ENCODE data around the gene FHL2.

Gene FHL2

DNA sequence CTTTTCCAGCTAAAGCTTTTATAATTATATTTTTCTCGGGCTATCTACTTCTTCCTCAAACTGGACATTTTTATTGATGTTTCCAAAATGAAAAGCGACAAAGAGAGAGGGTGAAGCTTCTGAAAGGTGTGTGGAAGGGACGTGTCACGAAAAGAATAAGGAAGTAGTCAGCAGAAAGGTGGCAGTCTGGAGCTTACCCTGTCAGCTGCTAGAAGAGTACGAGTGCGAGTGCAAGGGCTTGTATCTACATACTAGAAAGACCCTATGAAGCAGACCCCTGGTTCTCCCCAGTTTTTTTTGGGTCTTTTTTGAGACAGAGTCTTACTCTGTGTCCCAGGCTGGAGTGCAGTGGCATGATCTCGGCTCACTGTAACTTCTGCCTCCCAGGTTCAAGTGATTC lies 14.6 kb downstream of the FHL2 start:
- H3K27ac ChIP-seq = no peak overlapping the region
- no peak overlapping the region for H3K4me3 ChIP-seq

- H3K27ac ChIP-seq = no peak overlapping the region
Measured at GRCh38 chr2:105383432-105384166, 15.3 kb downstream of the FHL2 start.

DNA sequence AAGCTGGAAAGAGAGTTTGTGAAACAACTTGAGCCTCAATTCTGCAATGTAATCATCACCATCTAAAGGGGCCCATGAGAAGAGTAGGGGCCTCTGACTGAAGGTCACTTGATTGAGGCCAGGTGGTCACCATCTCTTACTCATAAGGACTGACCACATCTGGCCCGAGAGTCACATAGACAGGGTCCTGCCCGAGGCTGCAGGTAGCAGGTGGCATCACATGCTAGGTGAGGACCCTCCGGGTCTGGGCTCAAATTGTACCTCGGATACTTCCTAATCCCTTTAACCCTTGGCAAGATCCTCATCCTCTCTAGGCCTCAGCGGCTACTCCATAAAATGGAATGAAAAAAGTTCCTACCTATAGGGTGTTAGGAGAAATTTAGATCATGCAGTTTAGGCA lies 16.7 kb downstream of the FHL2 start:
- H3K27ac ChIP-seq = no peak overlapping the region

More at GRCh38 chr2:105383432-105384166, 15.3 kb downstream of the FHL2 start:
- H3K4me3 ChIP-seq = no peak overlapping the region

GRCh38 chr2:105381101-105381668 lies 17.7 kb downstream of the FHL2 start:
- Histone ChIP-seq H3K27ac (peak overlapping the region in 6 of 21 experiments; percentile 7 to 66 (median 24)), H3K4me3 (no peak overlapping the region)

More for the DNA sequence above, 16.7 kb downstream of the FHL2 start:
- no peak overlapping the region for H3K4me3 ChIP-seq

DNA sequence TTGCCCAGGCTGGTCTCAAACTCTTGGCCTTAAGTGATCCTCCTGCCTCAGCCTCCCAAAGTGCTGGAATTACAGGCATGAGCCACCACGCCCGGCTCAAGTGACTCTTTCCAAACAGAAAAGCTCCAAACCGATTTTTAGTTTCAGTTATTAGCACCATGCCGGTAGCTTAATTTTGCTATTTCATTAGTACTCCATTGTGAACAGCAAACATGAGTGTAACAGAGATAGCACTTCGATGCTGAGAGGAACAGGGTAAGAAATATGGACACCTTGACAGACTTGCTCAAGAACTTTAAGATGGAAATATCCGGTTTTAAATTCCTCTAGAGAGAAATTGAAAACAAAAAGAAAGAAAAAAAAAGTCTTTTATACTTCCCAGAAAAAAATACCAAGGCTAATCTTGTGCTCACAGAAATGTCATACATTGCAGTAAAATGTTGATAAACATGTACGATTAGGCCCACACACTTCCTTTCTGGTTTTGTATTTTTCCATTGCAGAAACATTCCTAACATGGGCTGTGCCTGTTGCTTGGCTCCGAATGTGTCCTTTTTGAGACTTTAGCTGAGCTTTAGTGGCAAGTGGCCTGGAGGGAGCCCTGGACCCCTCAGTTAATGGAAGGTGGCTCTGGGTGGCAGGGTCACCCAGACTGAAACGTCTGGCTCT lies 18.3 kb downstream of the FHL2 start:
- Histone ChIP-seq H3K4me3 (no peak overlapping the region), H3K27ac (peak overlapping the region in 12 of 21 experiments; percentile 5 to 66 (median 16))

DNA sequence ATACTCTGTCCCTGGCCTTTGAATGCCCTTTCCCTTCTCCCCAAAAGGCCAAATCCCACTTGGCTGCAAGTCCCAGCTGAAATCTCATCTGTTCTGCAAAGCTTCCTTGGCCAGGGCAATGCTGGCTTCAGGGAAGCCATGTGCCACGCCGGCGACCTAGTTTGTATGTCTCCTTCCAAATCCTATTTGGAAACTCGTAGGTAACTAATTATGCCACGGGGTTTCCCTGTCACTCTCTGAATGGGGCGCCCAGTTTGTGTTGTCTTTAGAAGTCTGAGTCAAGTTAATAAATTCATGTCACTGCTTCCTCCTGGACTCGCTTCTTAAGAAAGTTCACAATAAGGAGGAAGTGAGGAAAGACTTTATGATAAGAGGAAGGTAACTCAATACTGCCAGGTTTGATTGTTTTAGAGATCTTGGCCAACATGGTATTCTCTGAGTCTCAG lies 19.1 kb downstream of the FHL2 start:
- peak overlapping the region in 7 of 21 experiments; percentile 8 to 66 (median 51) for H3K27ac ChIP-seq
- H3K4me3 ChIP-seq = no peak overlapping the region

DNA sequence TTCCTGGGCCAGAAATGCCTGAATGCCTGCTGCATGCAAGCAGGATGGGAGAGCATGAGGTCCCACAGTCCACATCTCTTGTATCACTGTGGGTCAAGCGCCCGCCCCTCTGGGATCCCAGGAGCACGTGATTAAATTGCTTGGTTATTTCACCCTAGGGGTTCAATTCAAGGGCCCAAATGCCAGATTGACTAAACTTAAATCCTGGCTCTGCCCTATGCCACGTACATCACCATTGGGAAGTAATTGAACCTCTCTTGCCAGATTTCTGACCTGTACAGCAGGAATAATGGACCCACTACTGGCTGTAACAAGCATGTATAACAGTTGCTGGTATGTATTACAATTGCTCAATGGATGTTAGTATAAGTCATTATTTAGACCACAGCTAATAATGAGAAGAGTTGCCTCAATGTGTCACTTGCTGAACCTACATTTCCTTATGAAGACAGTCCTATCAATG lies 19.9 kb downstream of the FHL2 start:
- no peak overlapping the region for H3K4me3 ChIP-seq
- H3K27ac ChIP-seq = no peak overlapping the region

- H3K4me3 ChIP-seq = no peak overlapping the region
- no peak overlapping the region for H3K27ac ChIP-seq
Measured at GRCh38 chr2:105378276-105378840, 20.5 kb downstream of the FHL2 start.

DNA sequence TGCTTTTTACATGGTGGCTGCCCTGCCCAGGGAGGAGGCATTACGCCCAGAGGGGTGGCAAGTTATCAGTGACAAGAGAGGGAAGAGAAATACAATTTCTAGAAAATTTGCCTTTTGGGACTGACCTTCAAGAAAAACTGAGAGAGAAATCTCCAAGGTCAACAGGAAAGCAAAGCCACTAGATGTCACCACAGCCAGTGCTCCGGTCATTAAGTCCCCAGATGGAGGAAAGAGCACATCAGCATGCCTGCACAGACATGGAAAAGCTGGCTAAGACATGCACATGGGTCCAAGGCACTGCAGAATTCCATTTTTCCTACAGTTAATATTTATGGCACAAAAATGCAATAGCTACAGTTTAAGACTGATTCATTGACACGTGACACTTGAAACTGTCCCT lies 21.0 kb downstream of the FHL2 start:
- Histone ChIP-seq H3K27ac (no peak overlapping the region), H3K4me3 (no peak overlapping the region)

GRCh38 chr2:105376789-105377240 lies 22.0 kb downstream of the FHL2 start:
- Histone ChIP-seq H3K4me3 (no peak overlapping the region), H3K27ac (peak overlapping the region in 2 of 21 experiments; percentile 26 to 36)

- Histone ChIP-seq H3K4me3 (no peak overlapping the region), H3K27ac (peak overlapping the region in 3 of 21 experiments; percentile 32 to 53 (median 51))
Measured at GRCh38 chr2:105376010-105376409, 22.8 kb downstream of the FHL2 start.

- Histone ChIP-seq H3K27ac (peak overlapping the region in 10 of 21 experiments; percentile 7 to 89 (median 66)), H3K4me3 (no peak overlapping the region)
Measured at GRCh38 chr2:105375001-105375561, 23.8 kb downstream of the FHL2 start.

DNA sequence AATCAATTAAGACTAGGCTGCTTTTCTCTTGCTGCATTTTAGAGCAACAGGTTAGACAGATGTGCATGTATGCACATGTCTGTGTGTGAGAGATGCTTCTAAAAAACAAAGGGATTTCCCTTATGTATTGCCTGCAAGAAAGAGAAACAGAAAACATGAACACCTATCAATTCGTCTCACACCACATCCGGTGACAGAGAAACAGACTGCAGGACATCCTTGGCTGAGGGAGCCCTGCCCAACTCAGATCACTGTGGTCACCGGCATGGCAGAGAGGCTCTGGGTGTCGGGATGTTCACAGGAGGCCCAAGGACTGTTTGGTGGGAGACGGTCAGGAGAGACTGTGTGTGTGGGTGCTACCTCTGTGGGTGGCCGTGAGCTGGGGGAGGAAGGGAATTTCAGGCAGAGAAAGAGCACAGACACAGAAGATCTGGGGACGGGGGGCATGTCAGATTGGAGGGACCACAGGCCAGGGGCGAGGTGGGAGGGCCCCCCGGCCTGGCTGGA lies 24.9 kb downstream of the FHL2 start:
- peak overlapping the region in 1 of 7 experiments; percentile 3 for H3K4me3 ChIP-seq
- H3K27ac ChIP-seq = peak overlapping the region in 18 of 21 experiments; percentile 0 to 89 (median 64)

DNA sequence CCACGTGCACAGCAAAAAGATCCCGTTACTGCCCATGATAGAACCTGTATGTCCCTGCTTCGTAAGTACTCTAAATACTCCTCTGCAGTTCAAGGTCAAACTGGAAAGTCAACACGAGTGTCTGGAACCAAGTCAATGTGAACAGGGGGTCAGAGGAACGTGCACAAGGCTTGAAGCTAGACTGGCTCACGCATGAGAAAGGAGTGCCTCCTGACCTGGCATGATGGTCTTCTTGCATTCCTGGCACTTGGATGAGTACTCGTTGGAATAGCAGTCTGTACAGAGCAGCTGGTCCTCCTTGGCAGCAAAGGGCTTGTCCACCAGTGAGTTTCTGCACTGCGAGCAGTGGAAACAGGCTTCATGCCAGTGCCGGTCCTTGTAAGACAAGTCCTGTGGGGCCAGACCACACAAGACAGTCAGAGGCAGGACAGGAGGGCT lies 25.5 kb downstream of the FHL2 start:
- Histone ChIP-seq H3K27ac (peak overlapping the region in 15 of 21 experiments; percentile 0 to 89 (median 65)), H3K4me3 (peak overlapping the region in 1 of 7 experiments; percentile 3)

GRCh38 chr2:105371810-105372209 lies 27.0 kb downstream of the FHL2 start:
- Histone ChIP-seq H3K4me3 (no peak overlapping the region), H3K27ac (peak overlapping the region in 4 of 21 experiments; percentile 4 to 32 (median 16))

DNA sequence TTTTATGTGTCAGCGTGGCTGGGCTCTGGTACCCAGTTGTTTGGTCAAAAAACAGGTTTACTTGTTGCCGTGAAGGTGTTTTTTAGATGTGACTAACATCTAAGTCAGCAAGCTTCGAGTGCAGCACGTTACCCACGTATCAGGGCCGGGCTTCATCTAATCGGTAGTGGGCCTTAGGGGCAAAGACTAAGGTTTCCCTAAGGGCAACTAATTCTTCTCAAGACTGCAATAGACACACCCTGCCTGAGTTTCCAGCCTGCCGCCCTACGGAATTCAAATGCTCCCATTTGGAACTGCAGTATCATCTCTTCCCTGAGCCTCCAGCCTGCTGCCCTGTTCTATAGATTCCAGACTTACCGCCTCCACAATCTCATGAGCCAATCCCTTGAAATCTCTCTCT lies 27.7 kb downstream of the FHL2 start:
- Histone ChIP-seq H3K4me3 (no peak overlapping the region), H3K27ac (no peak overlapping the region)

GRCh38 chr2:105369777-105370690 lies 28.8 kb downstream of the FHL2 start:
- Histone ChIP-seq H3K4me3 (no peak overlapping the region), H3K27ac (peak overlapping the region in 2 of 21 experiments; percentile 16 to 28)

DNA sequence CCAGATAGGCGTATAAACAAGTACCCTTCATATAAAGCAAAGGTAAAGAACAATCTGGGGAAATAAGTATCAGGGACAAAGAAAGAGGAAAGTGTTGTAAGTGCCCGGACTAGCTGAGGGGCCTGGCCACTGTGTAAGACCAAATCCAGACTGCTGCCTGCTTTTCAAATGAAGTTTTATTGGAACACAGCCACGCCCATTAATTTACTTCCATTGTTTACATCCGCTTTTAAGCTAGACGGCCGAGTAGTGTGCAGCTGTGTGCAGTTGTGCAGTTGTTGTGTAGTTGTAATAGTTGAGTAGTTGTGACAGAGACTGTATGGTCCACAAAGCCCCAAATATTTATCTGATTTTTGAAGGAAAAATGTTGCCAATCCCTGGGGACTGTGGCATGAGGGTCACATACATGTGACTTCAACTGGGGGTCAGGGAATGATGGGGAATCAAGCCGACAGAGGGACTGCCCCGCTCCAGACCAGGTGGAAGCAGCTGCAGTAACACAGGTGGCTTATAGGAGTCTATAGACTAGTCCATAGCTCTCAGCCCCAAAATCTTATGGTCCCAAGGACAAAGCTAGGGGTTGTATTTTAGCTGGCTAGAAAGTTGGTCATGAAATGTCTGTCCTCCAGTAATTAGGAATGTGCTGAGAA lies 30.0 kb downstream of the FHL2 start:
- Histone ChIP-seq H3K4me3 (no peak overlapping the region), H3K27ac (no peak overlapping the region)

All from skin epidermis (tissue), 12 donors.